Mucosa of stomach (tissue), 1 donor: ENCODE measurements around the gene SPATA46.

ENCODE experiments used
- H3K27me3 ChIP-seq: one replicate; pipeline ENCODE4 v1.7.0; 2013; ENCODE audit warnings: mild to moderate bottlenecking, low read length; ENCODE audit not compliant: control insufficient read depth, insufficient read depth
- H3K36me3 ChIP-seq: one replicate; pipeline ENCODE4 v1.7.0; 2013; ENCODE audit warnings: low read length; ENCODE audit not compliant: control insufficient read depth, insufficient read depth
- H3K4me1 ChIP-seq: one replicate; pipeline ENCODE4 v1.7.0; 2013; ENCODE audit warnings: mild to moderate bottlenecking, low read length; ENCODE audit not compliant: control insufficient read depth, insufficient read depth
- H3K4me3 ChIP-seq: one replicate; pipeline ENCODE4 v1.7.0; 2013; ENCODE audit warnings: low read length
- H3K9ac ChIP-seq: one replicate; pipeline ENCODE4 v1.7.0; 2013; ENCODE audit warnings: mild to moderate bottlenecking, low read length, moderate library complexity
- H3K9me3 ChIP-seq: one replicate; pipeline ENCODE4 v1.7.0; 2013; ENCODE audit warnings: mild to moderate bottlenecking, low read length, moderate library complexity; ENCODE audit not compliant: control insufficient read depth
- donor health status: Pancreatic carcinoma.

Gene SPATA46

DNA sequence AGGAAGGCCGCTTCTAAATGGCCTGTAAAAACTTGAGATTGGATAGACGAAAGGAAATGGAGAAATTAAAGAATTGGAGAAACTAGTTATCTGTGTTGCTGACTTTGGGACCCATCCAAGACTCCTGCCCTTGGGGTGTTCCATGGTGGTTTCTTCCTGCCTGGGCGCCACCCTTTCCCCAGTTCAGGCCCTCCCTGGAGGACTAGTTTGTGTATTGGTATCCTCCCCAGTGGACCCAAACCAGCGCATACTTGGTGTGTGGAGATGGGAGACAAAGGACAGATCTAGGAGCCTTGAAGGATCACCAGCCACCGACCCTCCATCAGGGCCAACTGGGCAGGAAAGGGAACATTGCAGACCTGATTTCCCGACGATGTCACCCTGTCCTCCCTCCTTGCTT, 7.1 kb downstream of the SPATA46 start:
- Histone ChIP-seq H3K4me3 (no peak overlapping the region), H3K4me1 (peaks cover 24% of the 10 kb centered on the region), H3K36me3 (no peaks in the 10 kb centered on the region), H3K9me3 (no peaks in the 10 kb centered on the region), H3K9ac (no peak overlapping the region), H3K27me3 (no peaks in the 10 kb centered on the region)

DNA sequence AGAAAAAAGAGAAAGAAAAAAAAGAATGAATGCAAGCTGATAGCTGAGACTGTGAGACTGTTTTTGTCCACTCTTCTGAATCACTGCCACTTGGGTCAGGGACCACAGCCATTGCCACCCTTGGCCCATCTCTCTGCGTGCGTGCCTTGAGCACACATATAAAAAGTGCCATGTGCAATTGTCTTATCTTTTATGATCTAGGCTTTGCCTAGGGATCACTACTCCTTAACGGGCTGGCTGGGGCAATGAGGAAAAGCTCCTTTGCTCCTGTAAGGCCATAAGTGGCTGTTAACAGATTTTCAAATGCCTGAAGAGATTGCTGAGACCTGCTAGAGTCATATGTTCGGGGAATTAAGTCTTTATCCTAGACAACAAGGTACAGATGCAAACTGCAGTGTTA, 8.2 kb downstream of the SPATA46 start:
- Histone ChIP-seq H3K4me3 (no peak overlapping the region), H3K9ac (no peak overlapping the region), H3K36me3 (no peaks in the 10 kb centered on the region), H3K9me3 (no peaks in the 10 kb centered on the region), H3K27me3 (no peaks in the 10 kb centered on the region), H3K4me1 (peaks cover 21% of the 10 kb centered on the region)

DNA sequence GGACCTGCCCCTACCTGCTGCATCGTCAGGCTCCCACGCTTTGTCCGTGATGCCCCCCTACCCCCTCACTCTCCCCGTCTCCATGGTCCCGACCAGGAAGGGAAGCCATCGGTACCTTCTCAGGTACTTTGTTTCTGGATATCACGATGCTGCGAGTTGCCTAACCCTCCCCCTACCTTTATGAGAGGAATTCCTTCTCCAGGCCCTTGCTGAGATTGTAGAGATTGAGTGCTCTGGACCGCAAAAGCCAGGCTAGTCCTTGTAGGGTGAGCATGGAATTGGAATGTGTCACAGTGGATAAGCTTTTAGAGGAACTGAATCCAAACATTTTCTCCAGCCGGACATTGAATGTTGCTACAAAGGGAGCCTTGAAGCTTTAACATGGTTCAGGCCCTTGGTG, 8.9 kb downstream of the SPATA46 start:
- H3K9ac ChIP-seq: no peak overlapping the region
- no peaks in the 10 kb centered on the region for H3K36me3 ChIP-seq
- H3K27me3 ChIP-seq: no peaks in the 10 kb centered on the region
- H3K4me1 ChIP-seq: peaks cover 14% of the 10 kb centered on the region
- no peaks in the 10 kb centered on the region for H3K9me3 ChIP-seq
- no peak overlapping the region for H3K4me3 ChIP-seq

DNA sequence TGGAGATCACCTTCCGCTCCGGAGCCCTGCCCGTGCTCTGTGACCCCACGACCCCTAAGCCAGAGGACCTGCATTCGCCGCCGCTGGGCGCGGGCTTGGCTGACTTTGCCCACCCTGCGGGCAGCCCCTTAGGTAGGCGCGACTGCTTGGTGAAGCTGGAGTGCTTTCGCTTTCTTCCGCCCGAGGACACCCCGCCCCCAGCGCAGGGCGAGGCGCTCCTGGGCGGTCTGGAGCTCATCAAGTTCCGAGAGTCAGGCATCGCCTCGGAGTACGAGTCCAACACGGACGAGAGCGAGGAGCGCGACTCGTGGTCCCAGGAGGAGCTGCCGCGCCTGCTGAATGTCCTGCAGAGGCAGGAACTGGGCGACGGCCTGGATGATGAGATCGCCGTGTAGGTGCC, 9.6 kb downstream of the SPATA46 start:
- Histone ChIP-seq H3K9me3 (no peaks in the 10 kb centered on the region), H3K36me3 (no peaks in the 10 kb centered on the region), H3K4me1 (peaks cover 7% of the 10 kb centered on the region), H3K4me3 (no peak overlapping the region), H3K27me3 (no peaks in the 10 kb centered on the region), H3K9ac (no peak overlapping the region)

DNA sequence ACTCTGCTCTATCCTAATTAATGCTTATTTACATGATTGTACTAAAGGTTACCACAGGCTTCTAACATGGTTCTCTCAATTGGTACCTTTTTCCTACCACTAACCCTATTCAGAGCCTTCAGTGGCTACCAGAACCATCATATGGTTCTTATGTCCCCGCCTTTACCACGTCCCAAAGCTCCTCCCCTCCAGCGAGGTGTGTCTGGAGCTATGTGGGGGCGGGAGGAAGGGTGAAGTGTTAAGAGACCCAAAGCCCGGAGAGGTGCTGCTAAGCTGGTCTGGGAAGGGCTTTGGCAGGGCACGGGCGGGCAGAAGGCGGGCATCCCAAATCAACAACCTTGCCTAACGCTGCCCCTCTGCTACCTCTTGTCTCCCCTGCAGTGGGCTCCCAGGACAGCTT, 10.0 kb downstream of the SPATA46 start:
- H3K27me3 ChIP-seq: no peaks in the 10 kb centered on the region
- H3K9ac ChIP-seq: no peak overlapping the region
- H3K4me3 ChIP-seq: no peak overlapping the region
- no peaks in the 10 kb centered on the region for H3K36me3 ChIP-seq
- H3K9me3 ChIP-seq: no peaks in the 10 kb centered on the region
- H3K4me1 ChIP-seq: peaks cover 4% of the 10 kb centered on the region

DNA sequence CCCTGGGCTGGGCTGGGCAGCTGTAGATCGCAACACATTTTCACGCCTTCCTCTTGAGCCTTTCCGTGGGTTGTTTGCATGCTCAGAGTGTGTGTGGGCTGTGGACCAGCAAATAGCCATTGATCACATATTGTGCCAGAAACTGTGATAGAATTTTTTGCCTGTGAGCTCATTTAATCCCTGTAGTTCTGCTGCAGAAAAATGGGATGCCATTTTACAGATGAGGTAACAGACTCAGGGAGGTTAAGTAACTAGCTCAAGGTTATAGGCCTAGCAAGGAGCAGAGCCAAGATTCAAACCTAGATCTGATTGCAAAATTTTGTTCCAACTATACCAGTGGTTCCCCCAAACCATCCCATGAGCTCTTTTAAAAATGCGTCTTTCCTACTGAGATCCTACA, 10.5 kb downstream of the SPATA46 start:
- no peak overlapping the region for H3K4me3 ChIP-seq
- H3K9me3 ChIP-seq: no peaks in the 10 kb centered on the region
- no peak overlapping the region for H3K9ac ChIP-seq
- H3K27me3 ChIP-seq: no peaks in the 10 kb centered on the region
- no peaks in the 10 kb centered on the region for H3K36me3 ChIP-seq
- H3K4me1 ChIP-seq: peaks cover 4% of the 10 kb centered on the region

DNA sequence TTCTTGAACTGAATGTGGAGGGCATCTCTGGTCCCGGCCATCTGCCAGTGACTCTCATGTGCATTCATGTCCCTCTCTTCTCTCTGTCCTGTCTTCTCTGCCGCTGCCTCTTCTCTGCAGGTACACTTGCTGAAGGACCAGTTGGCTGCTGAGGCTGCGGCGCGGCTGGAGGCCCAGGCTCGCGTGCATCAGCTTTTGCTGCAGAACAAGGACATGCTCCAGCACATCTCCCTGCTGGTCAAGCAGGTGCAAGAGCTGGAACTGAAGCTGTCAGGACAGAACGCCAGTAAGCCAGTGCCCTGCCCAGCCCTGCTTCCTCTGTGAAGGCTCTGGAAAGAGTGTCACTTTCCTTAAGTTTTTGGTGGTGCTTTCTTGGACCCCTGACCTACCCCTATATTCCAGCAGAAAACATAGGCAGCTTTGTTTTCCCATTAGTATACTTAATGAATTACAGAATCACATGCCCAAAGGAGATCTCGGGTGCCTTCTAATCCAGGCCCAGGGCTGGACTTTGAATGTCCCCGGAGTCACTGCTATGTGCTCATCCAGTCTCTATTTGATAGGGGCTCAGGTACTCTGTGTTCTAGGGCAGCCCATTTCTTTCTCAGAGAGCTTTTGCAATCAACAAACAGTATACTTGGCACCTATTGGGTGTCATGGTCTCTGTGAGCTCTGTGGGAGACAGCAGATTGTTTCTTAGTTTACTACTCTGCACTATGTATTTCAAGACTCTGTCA, 11.2 kb downstream of the SPATA46 start:
- peaks cover 4% of the 10 kb centered on the region for H3K4me1 ChIP-seq
- no peaks in the 10 kb centered on the region for H3K36me3 ChIP-seq
- no peak overlapping the region for H3K4me3 ChIP-seq
- no peaks in the 10 kb centered on the region for H3K27me3 ChIP-seq
- no peaks in the 10 kb centered on the region for H3K9me3 ChIP-seq
- H3K9ac ChIP-seq: no peak overlapping the region

DNA sequence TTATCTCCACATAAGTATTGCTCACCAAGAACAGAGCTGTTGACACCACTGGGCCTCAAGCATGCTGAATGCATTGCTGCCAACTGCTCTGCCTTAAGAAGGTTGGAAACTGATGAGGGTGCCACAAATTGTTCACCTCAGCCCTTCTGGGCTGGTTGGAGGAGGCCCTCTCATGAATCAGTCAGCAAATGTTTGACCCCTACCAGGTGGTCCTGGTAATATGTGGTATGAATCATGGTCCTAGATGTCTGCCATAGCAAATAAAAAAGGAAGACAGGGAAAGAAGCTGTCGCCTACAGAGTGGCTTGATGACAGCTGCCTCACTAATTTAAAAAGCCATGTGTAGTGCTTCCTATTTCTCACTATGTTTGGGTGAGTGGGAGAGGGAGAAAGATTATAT, 12.2 kb downstream of the SPATA46 start:
- no peak overlapping the region for H3K4me3 ChIP-seq
- no peak overlapping the region for H3K9ac ChIP-seq
- H3K4me1 ChIP-seq: peaks cover 6% of the 10 kb centered on the region
- H3K36me3 ChIP-seq: no peaks in the 10 kb centered on the region
- no peaks in the 10 kb centered on the region for H3K9me3 ChIP-seq
- no peaks in the 10 kb centered on the region for H3K27me3 ChIP-seq

DNA sequence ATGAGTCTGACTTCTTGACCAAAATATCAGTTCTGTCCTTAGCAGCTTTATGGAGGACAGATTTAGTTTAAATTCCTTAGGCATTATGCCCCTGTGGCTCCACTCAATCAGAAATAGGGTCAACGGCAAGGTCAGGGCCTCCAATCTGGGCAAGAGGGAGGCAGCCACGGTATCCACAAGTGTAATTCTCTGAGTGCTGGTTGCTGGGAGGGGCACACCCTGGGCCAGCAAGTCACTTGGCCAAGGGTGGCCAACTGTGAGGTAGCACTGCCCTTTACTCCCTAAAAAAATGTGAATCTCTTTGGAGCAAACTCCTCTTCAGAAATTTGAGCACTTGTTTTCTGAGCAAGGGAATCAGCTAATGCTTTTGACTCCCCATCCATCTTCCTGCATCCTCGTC, 12.8 kb downstream of the SPATA46 start:
- Histone ChIP-seq H3K9ac (no peak overlapping the region), H3K27me3 (no peaks in the 10 kb centered on the region), H3K9me3 (no peaks in the 10 kb centered on the region)

DNA sequence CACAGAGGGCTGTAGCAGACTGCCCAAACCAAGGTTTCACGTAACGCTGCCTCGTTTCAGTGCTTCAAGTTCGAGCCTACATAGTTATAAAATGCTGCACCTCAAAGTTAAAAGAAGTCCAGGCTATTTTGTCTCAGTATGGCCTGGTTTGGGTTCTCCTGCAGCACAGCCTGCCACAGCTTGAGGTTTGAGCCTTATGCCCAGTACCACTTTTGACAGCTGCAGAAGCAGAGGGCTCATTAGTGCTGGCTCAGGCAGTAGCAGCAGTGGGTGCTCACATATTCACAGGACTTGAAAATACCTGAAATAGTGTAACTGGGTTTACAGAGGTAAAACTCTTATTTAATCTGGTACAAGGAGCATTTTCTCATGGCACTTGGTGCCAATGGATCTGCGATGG, 15.3 kb downstream of the SPATA46 start:
- H3K9me3 ChIP-seq: no peaks in the 10 kb centered on the region
- H3K27me3 ChIP-seq: no peaks in the 10 kb centered on the region
- no peak overlapping the region for H3K9ac ChIP-seq
- H3K4me3 ChIP-seq: no peak overlapping the region
- no peaks in the 10 kb centered on the region for H3K36me3 ChIP-seq
- H3K4me1 ChIP-seq: peaks cover 6% of the 10 kb centered on the region

More for the DNA sequence above, 12.8 kb downstream of the SPATA46 start:
- Histone ChIP-seq H3K4me3 (no peak overlapping the region), H3K4me1 (peaks cover 6% of the 10 kb centered on the region), H3K36me3 (no peaks in the 10 kb centered on the region)

DNA sequence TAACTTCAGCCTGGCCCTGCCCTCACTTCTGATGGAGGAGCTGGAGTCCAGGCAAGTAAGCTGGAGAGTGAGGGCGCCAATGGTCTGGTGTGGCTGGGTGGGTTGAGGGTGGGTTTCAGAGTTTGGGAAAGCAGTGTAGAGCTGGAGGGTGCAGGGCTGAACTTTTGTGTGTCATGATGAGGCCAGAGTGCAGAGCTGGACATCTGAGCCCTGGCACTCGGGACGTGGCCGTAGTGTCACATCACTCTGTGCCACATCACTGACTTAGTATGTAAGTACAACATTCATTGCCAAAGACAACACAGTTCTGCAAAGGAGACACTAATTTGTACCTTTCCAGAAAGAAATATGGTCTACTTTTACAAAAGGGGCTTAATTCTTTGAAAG, 15.8 kb downstream of the SPATA46 start:
- Histone ChIP-seq H3K27me3 (no peaks in the 10 kb centered on the region), H3K9me3 (no peaks in the 10 kb centered on the region), H3K4me3 (no peak overlapping the region), H3K9ac (no peak overlapping the region), H3K4me1 (peaks cover 6% of the 10 kb centered on the region), H3K36me3 (no peaks in the 10 kb centered on the region)

DNA sequence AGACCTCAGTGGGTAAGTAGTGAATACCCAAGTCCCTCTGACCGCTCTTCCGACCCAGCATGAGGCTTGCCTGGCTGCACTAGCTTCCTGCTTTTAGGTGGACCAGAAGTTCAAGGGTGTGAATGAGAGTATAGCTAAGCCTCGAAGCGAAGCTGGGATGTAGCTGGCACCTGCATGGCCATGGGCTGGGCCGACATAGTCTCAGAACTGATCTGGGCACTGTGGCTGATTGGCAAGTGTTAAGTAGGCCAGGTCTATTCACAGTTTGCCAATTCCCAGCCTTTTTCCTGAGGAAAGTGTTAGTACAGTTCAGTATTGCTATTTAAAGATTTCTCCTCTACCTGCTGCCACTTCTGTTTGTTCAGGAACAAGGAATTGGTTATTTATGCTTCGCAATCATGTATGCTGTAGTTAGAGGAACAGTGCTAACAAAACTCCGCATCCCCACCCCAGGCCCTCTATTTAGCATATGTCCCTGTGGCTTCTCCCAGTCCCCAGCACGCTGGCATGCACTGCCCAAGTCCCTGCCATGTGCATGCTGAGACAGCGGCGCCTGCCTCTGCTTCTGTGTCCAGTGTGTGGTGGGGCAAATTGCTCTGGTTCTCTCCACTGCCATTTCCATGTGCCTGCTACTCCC, 16.3 kb downstream of the SPATA46 start:
- Histone ChIP-seq H3K4me1 (peaks cover 6% of the 10 kb centered on the region), H3K9ac (no peak overlapping the region), H3K4me3 (no peak overlapping the region), H3K27me3 (no peaks in the 10 kb centered on the region), H3K36me3 (no peaks in the 10 kb centered on the region), H3K9me3 (no peaks in the 10 kb centered on the region)
